Natural killer cell (primary cell): ENCODE results near the gene PRKACA. TPM values are rescaled to one million over a fixed set of nuclear protein-coding genes. Genes with fewer than 3 reads are reported as not detected.

ENCODE experiments used
- ATAC-seq, 3 donors: fragments of 150-1000 bp in 2 of 3; fragments of 200-7000 bp in 1 of 3; cut with Tn5 transposase; 1 replicate in 1 of 3; 2 replicates in 2 of 3; pipeline ENCODE4 v1.10.0; 2021; ENCODE audit warnings: mild to moderate bottlenecking in 2 of 3, moderate library complexity in 2 of 3
- DNase-seq, 2 donors: peaks; one replicate each; pipeline versions ENCODE4 v3.0.0 to v3.0.0-alpha.2; 2013 to 2021; ENCODE audit warnings: mixed read lengths in 1 of 2
- H3K27ac ChIP-seq: one replicate; pipeline ENCODE4 v1.5.1; 2013; ENCODE audit warnings: mild to moderate bottlenecking, low read length
- H3K27me3 ChIP-seq: one replicate; pipeline ENCODE4 v1.6.1; 2013; ENCODE audit warnings: low read length; ENCODE audit not compliant: control insufficient read depth, insufficient read depth
- H3K36me3 ChIP-seq: one replicate; pipeline ENCODE4 v1.6.1; 2013; ENCODE audit warnings: low read length; ENCODE audit not compliant: control insufficient read depth, insufficient read depth
- H3K4me1 ChIP-seq: one replicate; pipeline ENCODE4 v1.6.1; 2013; ENCODE audit warnings: low read length; ENCODE audit not compliant: control insufficient read depth, insufficient read depth
- H3K4me3 ChIP-seq: one replicate; pipeline ENCODE4 v1.5.1; 2013; ENCODE audit warnings: low read length
- H3K9me3 ChIP-seq: one replicate; pipeline ENCODE4 v1.6.1; 2013; ENCODE audit warnings: low read length; ENCODE audit not compliant: control insufficient read depth, insufficient read depth
- H3K27ac Mint-ChIP-seq, 2 donors: one replicate each; pipeline ENCODE4 v1.8.0; 2022; ENCODE audit warnings: mild to moderate bottlenecking in 2 of 2, mixed read lengths in 2 of 2, moderate library complexity in 1 of 2
- H3K27me3 Mint-ChIP-seq, 2 donors: one replicate each; pipeline ENCODE4 v1.8.0; 2022; ENCODE audit warnings: low read depth in 2 of 2, mixed read lengths in 2 of 2
- H3K36me3 Mint-ChIP-seq: one replicate; pipeline ENCODE4 v1.8.0; 2022; ENCODE audit warnings: mixed read lengths
- H3K4me1 Mint-ChIP-seq, 2 donors: one replicate each; pipeline ENCODE4 v1.8.0; 2022; ENCODE audit warnings: mixed read lengths in 2 of 2
- H3K4me3 Mint-ChIP-seq: one replicate; pipeline ENCODE4 v1.8.0; 2022; ENCODE audit warnings: mild to moderate bottlenecking, moderate library complexity, mixed read lengths
- H3K9me3 Mint-ChIP-seq, 2 donors: one replicate each; pipeline ENCODE4 v1.8.0; 2022; ENCODE audit warnings: mixed read lengths in 2 of 2
- CTCF ChIP-seq: fragments of 200-600 bp; IDR thresholded peaks from one replicate; pipeline ENCODE4 v1.8.0; 2022; ENCODE audit warnings: antibody characterized with exemption
- WGBS: methylation state at CpG from one replicate; pipeline ENCODE4 v1.1.7; 2013; ENCODE audit warnings: missing lambda C conversion rate; ENCODE audit not compliant: insufficient coverage; 5-methylcytosine and 5-hydroxymethylcytosine counted together
- intact Hi-C: fragments of 100-400 bp; cut with micrococcal nuclease; formaldehyde crosslinking; loops from one replicate; pipeline ENCODE4 v1.14.2; 2022
- total RNA-seq, 4 donors: library from RNA; stranded (reverse); fragments of 120-200 nt in 1 of 4; gene quantifications; one replicate each; pipeline versions ENCODE4 v1.2.3 to v1.2.4, GENCODE V29; 2013 to 2022

PRKACA gene
- total RNA-seq, 3 donors from 2014 or later (not counting 1 experiment from before 2014, with no cell fraction given) = 68.6 to 71.8 (median 69.3) TPM

- Mint-ChIP-seq H3K27me3 (no peaks in the 10 kb centered on the region), H3K4me3 (no peak overlapping the region), H3K9me3 (no peaks in the 10 kb centered on the region), H3K27ac (no peak overlapping the region), H3K4me1 (no peaks in the 10 kb centered on the region), H3K36me3 (no peaks in the 10 kb centered on the region)
- intact Hi-C loops = no loop called here
- no peaks in the 10 kb centered on the region for H3K9me3 ChIP-seq
- TF ChIP-seq CTCF = no peak
- no peaks in the 10 kb centered on the region for H3K4me1 ChIP-seq
- no peak overlapping the region for H3K4me3 ChIP-seq
- ATAC-seq = no peak
- no peaks in the 10 kb centered on the region for H3K27me3 ChIP-seq
- peaks cover 37% of the 10 kb centered on the region for H3K36me3 ChIP-seq
- no peak for DNase-seq
- no peak overlapping the region for H3K27ac ChIP-seq
- 94% methylated on average over 16 of the region's 16 CpGs for WGBS
Measured at GRCh38 chr19:14158276-14159023, 40.9 kb upstream of the PRKACA start.

- Mint-ChIP-seq H3K4me3 (no peak overlapping the region), H3K27me3 (no peaks in the 10 kb centered on the region), H3K36me3 (no peaks in the 10 kb centered on the region), H3K4me1 (no peaks in the 10 kb centered on the region), H3K9me3 (no peaks in the 10 kb centered on the region), H3K27ac (no peak overlapping the region)
- no peak for DNase-seq
- no peak for TF ChIP-seq CTCF
- ATAC-seq = no peak
- no peak overlapping the region for H3K27ac ChIP-seq
- peaks cover 39% of the 10 kb centered on the region for H3K36me3 ChIP-seq
- H3K4me1 ChIP-seq = no peaks in the 10 kb centered on the region
- intact Hi-C loops = no loop called here
- 94% methylated on average over 26 of the region's 26 CpGs for WGBS
- H3K27me3 ChIP-seq = no peaks in the 10 kb centered on the region
- no peaks in the 10 kb centered on the region for H3K9me3 ChIP-seq
- no peak overlapping the region for H3K4me3 ChIP-seq
Measured at GRCh38 chr19:14156971-14157717, 39.6 kb upstream of the PRKACA start.

GRCh38 chr19:14156122-14156521 is 38.6 kb upstream of the PRKACA start:
- Histone ChIP-seq H3K4me1 (no peaks in the 10 kb centered on the region), H3K36me3 (peaks cover 37% of the 10 kb centered on the region), H3K27ac (no peak overlapping the region), H3K9me3 (no peaks in the 10 kb centered on the region), H3K4me3 (no peak overlapping the region), H3K27me3 (no peaks in the 10 kb centered on the region)
- intact Hi-C loops = no loop called here
- no peaks in the 10 kb centered on the region for H3K9me3 Mint-ChIP-seq
- no peaks in the 10 kb centered on the region for H3K36me3 Mint-ChIP-seq
- WGBS = 96% methylated on average over 11 of the region's 12 CpGs
- no peak for TF ChIP-seq CTCF
- no peak overlapping the region for H3K27ac Mint-ChIP-seq
- H3K27me3 Mint-ChIP-seq = no peaks in the 10 kb centered on the region
- H3K4me1 Mint-ChIP-seq = no peaks in the 10 kb centered on the region
- DNase-seq (no peak), ATAC-seq (no peak)
- no peak overlapping the region for H3K4me3 Mint-ChIP-seq
